MV-4-11 (cell line): ENCODE measurements around the gene MAP3K21.

ENCODE experiments used
- DNase-seq: peaks from one replicate; lab custom pipeline; 2025; lab: John Stamatoyannopoulos, UW

The MAP3K21 gene

DNA sequence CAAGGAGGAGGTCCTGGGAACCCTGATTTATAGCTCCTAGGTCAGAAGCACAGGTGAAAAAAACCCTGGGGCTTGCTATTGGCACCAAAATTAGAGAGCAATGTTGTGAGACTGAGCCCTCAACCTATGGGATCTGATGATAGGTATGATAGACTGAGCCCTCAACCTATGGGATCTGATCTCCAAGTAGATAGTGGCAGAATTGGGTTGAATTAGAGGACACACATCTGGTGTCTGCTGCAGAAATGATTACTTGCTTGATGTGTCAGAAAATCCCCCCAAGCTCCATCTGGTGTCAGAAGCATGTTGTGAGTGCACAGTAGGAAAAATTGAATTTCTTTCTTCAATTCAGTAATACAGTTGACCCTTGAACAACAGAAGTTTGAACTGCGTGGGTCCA is 62.4 kb downstream of the MAP3K21 start:
- DNase-seq = no peak

DNA sequence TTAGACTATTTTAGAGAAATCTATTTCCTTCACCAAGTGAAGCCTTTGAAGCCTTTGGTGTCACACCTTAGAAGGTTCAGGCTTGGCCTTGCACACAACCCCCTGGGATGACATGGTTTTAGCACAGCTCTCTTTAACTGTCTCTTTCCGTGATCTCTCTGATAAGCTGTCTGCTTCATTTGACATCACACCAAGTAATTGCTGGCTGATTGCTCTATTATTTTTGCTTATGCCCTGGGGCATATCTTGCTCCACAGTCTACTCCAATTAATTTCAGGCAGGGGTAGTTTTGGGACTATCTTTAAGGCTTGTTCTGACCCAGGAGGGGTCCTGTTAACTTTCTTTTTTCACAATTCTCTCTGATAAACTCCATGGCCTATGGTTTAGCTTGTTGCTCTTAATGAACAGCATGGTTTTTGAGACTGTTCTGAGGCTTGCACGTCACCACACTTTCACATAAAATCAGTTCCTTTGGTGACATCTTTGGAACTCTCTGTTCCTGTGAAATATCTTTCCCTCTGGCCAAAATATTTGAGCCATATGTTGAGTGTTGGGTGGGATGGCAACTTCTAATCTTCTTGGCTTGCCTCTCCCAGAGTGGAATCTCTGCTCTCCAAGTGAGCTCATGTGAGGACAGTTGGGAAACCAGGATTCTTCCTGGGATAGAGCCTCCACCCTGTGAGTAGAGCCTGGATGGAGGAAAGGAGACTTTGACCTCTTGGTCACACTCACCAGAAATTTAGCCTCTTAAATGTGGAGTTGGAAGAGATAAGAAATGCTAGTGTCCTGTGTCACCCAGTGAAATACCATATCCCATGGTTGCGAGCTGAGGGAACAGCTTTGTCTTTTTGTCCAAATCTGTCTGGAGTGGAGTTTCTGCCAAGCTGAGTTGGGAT is 63.6 kb downstream of the MAP3K21 start:
- DNase-seq = no peak

DNA sequence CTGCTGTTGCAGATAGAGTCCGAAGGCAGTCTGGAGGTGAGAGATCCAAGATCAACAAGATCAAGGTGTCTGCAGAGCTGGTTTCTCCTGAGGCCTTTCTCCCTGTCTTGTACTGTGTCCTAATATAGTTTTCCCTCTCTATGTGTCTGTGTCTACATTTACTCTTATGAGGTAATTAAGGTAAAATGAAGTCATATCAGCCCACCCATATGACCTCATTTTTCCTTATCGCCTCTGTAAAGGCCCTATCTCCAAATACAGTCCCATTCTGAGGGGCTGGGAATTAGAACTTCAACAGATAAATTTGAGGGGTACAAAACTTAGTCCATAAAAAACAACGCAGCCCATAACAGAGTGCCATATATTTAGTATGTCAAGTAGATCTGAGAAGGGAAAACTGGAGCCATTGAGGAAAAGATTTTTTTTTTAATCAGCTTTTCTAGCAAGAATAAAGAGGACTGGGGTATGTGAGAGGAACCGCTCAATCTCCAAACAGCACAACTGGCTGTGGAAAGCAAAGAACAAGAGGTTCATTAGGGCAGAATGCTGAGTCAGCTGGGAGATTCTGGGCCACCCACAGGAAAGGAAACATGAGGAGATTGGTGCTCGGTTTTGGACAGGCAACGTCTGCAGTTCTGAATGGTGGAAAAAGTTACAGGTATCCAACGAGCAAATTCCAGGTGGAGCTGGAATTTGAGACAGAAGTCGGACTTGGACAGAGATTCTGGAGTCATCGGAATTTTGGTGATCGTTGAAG is 65.7 kb downstream of the MAP3K21 start:
- DNase-seq = no peak

DNA sequence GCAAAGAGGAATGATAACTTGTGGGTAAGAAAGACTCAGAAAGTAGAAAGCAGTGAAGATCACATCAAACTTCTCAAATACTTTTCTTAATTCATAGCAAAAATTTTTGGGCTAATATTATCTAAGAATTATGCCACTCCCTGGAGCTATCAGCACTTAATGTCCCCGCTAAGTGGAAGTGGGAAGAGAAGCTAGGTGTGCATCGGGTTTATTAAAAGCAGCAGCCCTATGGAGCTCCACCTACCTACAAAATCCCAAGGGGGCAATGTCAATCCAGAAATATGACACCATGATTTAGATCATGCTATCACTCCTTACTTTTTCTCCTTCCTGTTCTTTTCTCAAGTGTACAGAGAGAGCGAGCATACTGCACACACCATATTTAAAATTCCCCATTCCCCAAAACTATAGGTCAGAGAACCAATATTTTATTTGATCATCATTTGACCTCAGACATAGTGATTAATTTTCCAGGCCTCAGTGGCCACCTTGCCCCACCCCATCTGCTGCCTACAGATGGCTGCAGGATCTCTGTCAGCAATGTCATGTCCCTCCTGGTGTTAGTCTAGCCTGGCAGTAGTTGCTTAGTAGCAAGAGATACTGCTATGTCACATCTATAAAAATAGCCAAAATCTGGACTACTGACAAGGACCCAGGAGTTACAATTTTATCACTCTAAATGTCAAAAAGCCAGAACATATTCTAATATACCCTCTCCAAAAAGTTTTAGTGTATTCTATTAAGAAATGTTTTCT is 66.6 kb downstream of the MAP3K21 start:
- no peak for DNase-seq

DNA sequence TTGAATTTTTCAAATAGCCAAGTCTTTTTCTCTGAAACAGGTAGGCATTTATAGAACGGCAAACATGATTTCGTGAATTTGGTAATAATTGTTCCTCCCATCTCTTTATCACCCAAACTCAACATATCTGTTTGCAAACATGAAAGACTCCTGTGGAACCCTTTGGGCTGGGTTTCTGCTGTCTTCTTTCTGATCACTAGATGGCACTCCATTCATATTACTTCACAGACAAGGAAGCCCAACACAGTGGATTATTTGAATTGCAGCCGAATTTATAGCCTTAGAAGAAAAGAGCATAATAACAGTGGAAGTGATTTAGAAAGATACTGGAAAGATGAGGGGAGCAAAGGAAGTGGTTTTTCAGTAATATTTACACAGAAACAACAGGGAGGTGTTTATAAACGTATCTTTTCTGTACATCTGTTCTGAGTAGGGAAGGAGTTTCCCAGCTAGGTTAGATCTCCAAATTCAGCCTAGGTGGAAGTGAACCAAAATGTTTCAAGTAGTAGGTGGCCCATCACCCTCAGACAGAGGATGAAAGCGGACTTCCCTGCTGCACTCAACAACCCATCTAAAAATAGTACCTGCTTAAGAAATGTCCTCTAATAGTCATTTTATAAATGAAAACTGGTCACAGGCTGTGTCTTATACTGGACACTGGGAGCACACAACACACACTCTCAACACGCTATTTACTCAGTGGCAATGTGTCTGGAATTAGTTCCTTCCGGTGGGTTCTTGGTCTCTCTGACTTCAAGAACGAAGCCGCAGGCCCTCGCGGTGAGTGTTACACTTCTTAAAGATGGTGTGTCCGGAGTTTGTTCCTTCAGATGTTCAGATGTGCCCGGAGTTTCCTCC is 67.6 kb downstream of the MAP3K21 start:
- DNase-seq = peak; percentile 57

DNA sequence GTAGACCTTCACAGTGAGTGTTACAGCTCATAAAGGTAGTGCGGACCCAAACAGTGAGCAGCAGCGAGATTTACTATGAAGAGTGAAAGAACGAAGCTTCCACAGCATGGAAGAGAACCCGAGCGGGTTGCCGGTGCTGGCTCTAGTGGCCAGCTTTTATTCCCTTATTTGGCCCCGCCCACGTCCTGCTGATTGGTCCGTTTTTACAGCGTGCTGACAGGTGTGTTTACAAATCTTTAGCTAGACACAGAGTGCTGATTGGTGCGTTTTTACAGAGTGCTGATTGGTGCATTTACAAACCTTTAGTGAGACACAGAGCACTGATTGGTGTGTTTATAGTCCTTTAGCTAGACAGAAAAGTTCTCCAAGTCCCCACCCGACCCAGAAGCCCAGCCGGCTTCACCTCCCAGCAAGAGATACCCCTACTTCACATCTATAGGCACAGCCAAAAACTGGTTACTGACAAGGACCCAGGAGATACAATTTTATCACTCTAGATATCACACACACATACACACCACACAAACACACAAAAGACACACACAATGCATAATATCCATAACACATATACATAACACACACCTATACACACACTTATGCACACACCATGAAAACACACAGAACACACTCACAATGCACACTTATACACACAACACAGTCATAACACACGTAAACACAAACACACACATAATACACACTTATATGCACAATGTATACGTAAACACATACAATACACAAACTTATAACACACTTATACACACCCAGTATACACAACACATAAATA is 68.5 kb downstream of the MAP3K21 start:
- no peak for DNase-seq

DNA sequence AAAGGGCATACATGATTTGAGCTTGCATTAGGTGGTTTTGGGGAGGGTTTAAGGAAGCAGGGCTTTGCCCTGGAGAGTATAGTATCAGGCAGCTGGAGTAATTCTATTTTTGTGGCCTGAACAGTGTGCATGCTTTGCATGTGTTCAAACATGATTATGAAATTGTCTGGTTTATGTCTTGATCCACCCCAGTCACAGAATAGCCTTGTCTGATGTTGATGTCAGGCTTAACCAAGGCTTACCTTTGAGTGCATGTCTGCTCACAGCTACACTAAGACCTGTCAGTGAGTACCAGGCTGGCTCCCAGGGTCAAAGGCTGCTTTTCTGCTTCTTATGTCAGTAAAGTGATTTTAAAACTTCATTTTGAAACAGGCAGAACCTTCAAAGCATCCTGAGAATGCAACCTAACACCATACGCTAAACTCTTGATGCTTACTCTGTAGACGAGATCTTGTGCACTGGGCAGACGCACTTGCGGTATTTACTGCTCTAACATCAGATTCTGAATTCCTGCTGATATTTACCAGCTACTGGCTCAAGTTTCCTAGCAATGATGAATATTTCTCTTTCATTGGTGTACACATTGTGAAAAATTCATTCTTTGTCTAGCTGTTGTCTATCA is 78.9 kb downstream of the MAP3K21 start:
- DNase-seq = peak; percentile 41

DNA sequence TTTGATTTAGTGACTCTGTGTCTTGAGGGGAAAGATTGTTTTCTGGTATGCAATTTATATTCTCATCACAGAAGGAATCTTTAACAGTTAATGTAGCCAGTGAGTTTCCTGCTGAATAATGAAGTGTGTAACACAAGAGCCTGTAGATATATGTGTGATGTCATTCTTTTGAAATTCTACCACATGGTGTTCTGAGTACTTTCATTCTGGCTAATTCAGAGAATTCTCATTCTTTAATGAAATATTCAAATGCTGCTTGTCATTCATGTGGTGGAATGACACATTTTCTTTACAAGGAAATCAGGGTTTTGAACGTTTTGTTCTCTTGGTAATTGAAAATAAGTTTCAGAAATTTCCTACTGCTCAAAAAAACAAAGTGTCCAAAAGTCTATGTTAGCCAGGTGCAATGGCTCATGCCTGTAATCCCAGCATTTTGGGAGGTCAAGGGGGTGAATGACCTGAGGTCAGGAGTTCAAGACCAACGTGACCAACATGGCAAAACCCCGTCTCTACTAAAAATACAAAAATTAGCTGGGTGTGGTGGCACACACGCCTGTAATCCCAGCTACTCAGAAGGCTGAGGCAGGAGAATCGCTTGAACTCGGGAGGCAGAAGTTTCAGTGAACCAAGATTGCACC is 79.6 kb downstream of the MAP3K21 start:
- DNase-seq = no peak

DNA sequence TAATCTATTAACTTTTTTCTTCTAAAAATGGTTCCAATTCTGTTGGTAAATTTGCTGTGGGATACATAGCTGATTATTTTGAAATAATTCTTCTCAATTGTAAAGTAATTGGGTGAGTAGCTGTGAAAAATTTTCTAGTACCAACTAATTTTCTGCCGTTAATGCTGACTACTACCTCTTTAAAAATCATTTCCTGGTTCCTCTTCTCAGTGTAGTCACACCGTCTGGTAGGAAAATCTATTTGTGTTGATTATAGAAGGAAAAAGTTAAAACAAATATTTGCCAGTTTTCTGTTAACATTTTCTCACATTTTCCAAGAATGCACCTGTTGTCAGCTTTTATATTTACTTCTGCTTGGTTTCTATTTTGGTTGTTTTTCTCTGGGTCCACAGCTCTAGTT is 82.0 kb downstream of the MAP3K21 start:
- no peak for DNase-seq

DNA sequence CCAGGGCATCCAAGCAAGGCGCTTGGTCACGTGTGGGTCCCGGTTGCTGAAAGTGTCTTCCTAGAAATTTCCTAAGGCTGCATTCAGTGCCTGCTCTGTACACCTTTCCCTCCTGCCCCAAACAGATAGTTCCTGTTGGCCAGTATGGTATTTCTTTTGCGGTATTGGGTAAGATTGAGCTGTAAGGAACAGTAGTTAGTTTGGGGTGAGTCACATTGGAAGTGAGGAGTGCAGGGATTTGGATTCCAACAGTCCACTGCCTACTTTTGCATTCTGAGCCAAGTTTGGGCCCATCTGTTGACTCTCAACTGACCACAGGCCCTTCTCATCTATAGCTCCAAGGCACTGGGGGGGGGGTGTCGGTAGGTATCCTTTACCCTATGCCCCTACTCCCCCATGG is 83.4 kb downstream of the MAP3K21 start:
- DNase-seq = no peak

DNA sequence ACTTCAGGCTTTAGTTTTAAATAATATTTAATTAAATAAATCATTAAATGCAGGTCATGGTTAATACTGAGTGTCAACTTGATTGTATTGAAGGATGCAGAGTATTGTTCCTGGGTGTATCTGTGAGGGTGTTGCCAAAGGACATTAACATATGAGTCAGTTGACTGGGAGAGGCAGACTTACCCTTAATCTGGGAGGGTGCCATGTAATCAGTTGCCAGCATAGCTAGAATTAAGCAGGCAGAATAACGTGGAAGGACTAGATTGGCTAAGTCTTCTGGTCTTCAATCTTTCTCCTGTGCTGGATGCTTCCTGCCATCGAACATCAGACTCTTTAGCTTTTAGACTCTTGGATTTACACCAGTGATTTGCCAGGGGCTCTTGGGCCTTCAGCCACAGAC is 85.3 kb downstream of the MAP3K21 start:
- DNase-seq = no peak

DNA sequence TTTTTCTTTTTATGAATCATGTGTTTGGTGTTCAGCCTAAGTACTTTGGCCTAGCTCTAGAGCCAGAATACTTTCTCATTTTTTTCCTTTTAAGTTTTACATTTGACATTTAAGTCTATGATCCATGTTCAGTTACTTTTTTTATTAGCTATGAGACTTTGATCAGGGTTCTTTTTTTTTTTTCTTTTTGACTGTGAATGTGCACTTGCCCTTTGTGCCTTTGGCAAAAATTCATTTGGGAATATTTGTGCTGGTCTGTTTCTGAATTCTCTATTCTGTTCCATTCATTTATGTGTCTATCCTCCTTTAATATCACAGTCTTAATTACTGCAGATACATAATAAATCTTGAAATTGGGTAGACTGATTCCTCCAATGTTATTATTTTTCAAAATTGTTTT is 93.8 kb downstream of the MAP3K21 start:
- no peak for DNase-seq

DNA sequence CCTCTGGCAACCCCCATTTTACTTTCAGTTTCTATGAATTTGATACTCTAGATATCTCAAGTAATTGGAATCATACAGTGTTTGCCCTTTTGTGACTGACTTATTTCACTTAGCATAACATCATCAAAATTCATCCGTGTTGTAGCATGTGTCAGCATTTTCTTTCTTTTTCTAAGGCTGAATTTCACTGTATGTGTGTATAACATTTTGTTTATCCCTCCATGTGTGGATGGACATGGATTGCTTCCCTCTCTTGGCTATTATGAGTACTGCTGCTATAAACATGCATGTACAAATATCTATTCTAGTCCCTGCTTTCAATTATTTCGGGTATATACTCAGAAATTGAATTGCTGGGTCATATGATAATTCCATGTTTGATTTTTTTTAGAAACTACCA is 97.3 kb downstream of the MAP3K21 start:
- DNase-seq = no peak

DNA sequence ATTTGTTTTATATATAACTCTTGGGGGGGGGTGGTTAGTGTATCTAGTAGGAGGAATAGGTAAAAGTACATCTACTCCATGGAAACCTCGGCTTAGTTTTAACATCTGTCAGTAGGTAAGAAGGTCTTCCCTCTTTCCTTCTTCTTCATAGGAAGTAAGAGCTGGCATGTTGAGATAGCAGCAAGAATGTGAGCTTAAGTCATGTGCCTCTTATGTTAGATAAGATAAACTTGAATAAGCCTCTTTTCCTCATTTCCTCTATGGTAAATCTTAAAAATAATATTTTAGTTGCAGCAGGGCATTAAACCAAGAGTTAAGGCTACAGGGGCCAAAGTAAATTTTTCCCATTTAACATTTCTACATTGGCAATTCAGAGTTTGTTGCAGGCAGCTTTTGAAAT is 100.4 kb downstream of the MAP3K21 start:
- no peak for DNase-seq

DNA sequence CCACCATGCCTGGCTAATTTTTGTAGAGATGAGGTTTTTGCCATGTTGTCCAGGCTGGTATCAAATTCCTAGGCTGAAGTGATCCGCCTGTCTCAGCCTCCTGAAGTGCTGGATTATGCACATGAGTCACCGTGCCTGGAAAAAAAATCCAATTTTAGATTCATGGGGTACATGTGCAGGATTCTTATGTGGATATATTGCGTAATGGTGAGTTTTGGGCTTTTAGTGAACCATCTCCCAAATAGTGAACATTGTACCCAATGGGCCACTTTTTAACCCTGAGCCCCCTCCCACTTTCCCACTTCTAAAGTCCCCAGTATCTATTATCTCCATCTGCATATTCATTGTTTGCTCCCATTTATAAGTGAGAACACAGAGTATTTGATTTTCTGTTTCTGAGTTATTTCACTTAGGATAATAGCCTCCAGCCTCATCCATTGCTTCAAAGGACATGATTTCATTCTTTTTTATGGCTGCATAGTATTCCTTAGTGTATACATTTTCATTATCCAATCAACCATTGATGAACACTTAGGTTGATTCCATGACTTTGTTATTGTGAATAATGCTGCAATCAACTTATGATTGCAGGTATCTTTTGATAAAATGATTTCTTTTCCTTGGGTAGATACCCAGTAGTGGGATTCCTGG is 104.4 kb downstream of the MAP3K21 start:
- DNase-seq = no peak

DNA sequence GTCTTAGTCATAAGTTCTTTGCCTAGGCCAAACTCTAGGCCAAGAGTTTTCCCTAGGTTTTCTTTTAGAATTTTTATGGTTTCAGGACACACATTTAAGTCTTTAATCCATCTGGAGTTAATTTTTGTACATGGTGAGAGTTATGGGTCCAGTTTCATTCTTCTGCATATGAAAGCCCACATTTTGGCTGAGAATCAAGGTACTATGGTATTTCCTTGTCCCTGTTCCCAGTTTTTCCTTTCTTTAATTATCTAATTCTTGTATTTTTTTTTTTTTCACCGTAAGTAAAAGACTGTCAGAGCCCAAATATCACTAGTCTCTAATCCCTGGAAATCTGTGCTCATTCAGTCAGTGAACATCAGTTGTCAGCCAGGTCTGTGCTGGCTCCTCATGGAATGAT is 105.4 kb downstream of the MAP3K21 start:
- DNase-seq = no peak

DNA sequence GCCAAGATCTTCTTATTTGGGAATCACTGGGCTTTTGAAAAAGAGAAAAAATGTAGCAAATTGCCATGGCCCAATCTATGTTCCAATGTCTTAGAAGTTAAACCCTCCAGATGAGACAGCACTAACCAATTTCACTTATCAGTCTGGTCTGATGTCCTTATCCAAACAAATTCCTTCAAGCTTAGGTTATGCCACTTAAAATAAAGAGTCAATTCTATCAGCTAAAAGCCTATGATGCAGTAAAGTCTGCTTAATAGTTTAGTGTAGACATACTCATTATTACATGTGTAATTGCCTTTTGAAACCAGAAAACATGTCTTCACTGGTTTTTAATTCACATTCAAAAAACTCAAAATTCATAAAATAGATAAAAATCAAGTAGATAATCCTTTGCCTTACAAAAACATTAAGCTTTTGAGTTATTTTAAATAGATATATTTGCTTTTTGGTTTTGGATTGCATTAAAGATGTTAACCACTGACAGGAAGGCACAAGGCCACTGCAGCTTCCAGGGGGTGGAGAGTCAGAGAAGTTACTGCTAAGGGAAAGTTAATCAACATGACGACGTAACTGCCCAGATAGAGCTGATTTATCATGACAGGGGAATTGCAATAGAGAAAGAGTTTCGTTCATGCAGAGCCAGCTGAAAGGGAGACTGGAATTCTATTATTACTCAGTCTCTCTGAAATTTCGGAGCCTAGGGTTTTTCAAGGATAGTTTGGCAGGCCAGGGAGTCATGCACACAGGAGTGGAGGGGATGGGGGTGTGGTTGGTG is 106.1 kb downstream of the MAP3K21 start:
- DNase-seq = no peak
